Cardiac muscle cell (in vitro differentiated cells and primary cell): ENCODE results near the gene CANT1. TPM values are rescaled to one million over a fixed set of nuclear protein-coding genes. Genes with fewer than 3 reads are reported as not detected.
"Not testable (repeated sequence)": the region's sequence is repeated elsewhere in the genome, so short reads cannot be mapped to it uniquely, and the experiment has no call there.

Experiments
- DNase-seq, 2 donors: peaks; one replicate each; pipeline versions ENCODE4 v3.0.0 to v3.0.0-alpha.2; 2010 to 2017; ENCODE audit warnings: low read depth in 1 of 2, low spot score in 1 of 2
- H3K27ac ChIP-seq: fragments of 200-600 bp; sonication (generic); 2 replicates; pipeline ENCODE4 v1.5.1; 2016
- H3K27me3 ChIP-seq: fragments of 200-600 bp; sonication (generic); 2 replicates; pipeline ENCODE4 v1.6.0; 2016; ENCODE audit warnings: control low read depth
- H3K36me3 ChIP-seq: fragments of 200-600 bp; sonication (generic); 2 replicates; pipeline ENCODE4 v1.5.1; 2016; ENCODE audit warnings: control low read depth
- H3K4me1 ChIP-seq: fragments of 200-600 bp; sonication (generic); 2 replicates; pipeline ENCODE4 v1.8.1; 2017; ENCODE audit warnings: low read depth, mild to moderate bottlenecking, mixed run types
- H3K4me3 ChIP-seq: fragments of 200-600 bp; sonication (generic); 2 replicates; pipeline ENCODE4 v1.5.1; 2016; ENCODE audit warnings: mild to moderate bottlenecking
- H3K9me3 ChIP-seq: fragments of 200-600 bp; sonication (generic); 2 replicates; pipeline ENCODE4 v1.5.1; 2017; ENCODE audit warnings: low read depth, mild to moderate bottlenecking, control low read depth
- CTCF ChIP-seq: IDR thresholded peaks from 2 replicates; pipeline ENCODE4 v1.5.1; 2012; ENCODE audit warnings: low read depth, mild to moderate bottlenecking, low read length
- polyA plus RNA-seq: library from polyadenylated mRNA; unstranded; fragments of >200 nt; fragmentation: Nextera tagmentation; extraction: Ambion mirVana; gene quantifications from 2 replicates; pipeline ENCODE4 v1.2.1, GENCODE V29; 2016
- total RNA-seq: library from RNA; depleted of rRNA; stranded (reverse); fragments of >200 nt; gene quantifications from 2 replicates; pipeline ENCODE4 v1.2.3, GENCODE V29; 2016

CANT1 gene
- total and polyA plus RNA-seq, 2 experiments from 2014 or later, result 33.6 to 55.3 TPM

GRCh38 chr17:78967782-78968362 is 41.7 kb downstream of the CANT1 start:
- Histone ChIP-seq H3K36me3 (no peaks in the 10 kb centered on the region), H3K4me3 (no peak overlapping the region), H3K27me3 (no peaks in the 10 kb centered on the region), H3K4me1 (no peaks in the 10 kb centered on the region), H3K27ac (no peak overlapping the region), H3K9me3 (no peaks in the 10 kb centered on the region)
- TF ChIP-seq CTCF, result no peak
- DNase-seq, result no peak

GRCh38 chr17:78966910-78967600 is 42.5 kb downstream of the CANT1 start:
- no peak for DNase-seq
- no peaks in the 10 kb centered on the region for H3K27me3 ChIP-seq
- H3K4me3 ChIP-seq, result no peak overlapping the region
- H3K4me1 ChIP-seq, result no peaks in the 10 kb centered on the region
- no peak overlapping the region for H3K27ac ChIP-seq
- no peaks in the 10 kb centered on the region for H3K36me3 ChIP-seq
- H3K9me3 ChIP-seq, result no peaks in the 10 kb centered on the region
- TF ChIP-seq CTCF, result no peak

DNA sequence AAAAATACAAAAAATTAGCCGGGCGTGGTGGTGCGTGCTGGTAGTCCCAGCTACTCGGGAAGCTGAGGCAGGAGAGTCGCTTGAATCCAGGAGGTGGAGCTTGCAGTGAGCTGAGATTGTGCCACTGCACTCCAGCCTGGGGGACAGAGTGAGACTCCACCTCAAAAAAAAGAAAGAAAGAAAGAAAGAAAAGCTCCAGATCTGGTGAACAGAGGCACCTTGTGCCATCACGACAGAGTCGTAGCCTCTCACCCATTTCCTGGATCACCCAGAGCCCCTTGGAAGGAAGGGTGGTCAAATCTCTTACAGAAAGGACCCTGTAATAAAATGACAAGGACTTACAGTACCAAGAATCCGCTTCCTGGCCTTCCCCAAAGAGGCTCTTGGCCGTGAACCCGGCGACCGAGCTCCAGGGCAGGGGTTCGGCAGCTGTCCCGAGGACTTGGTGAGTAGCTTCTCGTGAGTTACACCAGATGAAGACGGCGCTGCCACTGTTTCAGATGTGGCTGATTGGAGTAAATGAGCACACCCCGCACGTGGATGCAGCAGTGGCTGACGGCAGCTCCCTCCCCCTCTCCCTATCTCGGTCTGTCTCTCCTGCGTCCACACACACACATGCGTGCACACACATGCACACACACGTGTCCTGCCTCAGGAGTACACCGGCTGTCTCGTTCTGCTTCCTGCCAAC is 43.3 kb downstream of the CANT1 start:
- H3K4me3 ChIP-seq, result no peak overlapping the region
- H3K36me3 ChIP-seq, result no peaks in the 10 kb centered on the region
- no peaks in the 10 kb centered on the region for H3K27me3 ChIP-seq
- no peak overlapping the region for H3K27ac ChIP-seq
- no peak for TF ChIP-seq CTCF
- no peaks in the 10 kb centered on the region for H3K9me3 ChIP-seq
- DNase-seq, result no peak
- H3K4me1 ChIP-seq, result no peaks in the 10 kb centered on the region

- DNase-seq, result no peak
- no peaks in the 10 kb centered on the region for H3K27me3 ChIP-seq
- no peak for TF ChIP-seq CTCF
- no peaks in the 10 kb centered on the region for H3K4me1 ChIP-seq
- H3K9me3 ChIP-seq, result no peaks in the 10 kb centered on the region
- no peak overlapping the region for H3K27ac ChIP-seq
- no peaks in the 10 kb centered on the region for H3K36me3 ChIP-seq
- H3K4me3 ChIP-seq, result no peak overlapping the region
These were observed 44.1 kb downstream of the CANT1 start for GRCh38 chr17:78965491-78965924.

DNA sequence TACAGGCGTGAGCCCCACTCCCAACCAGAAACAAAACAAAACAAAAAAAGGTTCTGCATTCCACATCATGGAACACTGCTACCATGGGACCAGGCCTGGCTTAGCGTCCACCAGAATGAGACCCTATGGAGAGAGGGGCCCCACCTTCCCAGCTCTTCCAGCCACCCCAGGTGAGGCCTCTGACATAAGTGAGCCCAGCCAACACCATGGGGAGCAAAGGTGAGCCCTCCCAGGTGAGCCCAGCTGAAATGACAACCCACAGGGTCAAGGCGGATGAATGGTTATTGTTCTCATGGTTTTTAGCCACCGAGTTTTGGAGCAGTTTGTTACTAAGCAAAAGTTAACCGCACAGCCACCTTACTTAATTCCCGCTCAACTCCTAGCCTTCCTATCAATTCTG is 46.2 kb downstream of the CANT1 start:
- no peak for TF ChIP-seq CTCF
- no peak for DNase-seq
- H3K4me3 ChIP-seq, result no peak overlapping the region

GRCh38 chr17:78962984-78963348 is 46.6 kb downstream of the CANT1 start:
- DNase-seq, H3K27ac ChIP-seq, H3K36me3 ChIP-seq, H3K9me3 ChIP-seq, H3K27me3 ChIP-seq, H3K4me3 ChIP-seq, H3K4me1 ChIP-seq: not testable (repeated sequence)

More for the DNA sequence above, 46.2 kb downstream of the CANT1 start:
- Histone ChIP-seq H3K36me3 (no peaks in the 10 kb centered on the region), H3K9me3 (no peaks in the 10 kb centered on the region), H3K4me1 (no peaks in the 10 kb centered on the region), H3K27ac (no peak overlapping the region), H3K27me3 (no peaks in the 10 kb centered on the region)
